ENCODE measurements around the gene PAWR.

PAWR gene

DNA sequence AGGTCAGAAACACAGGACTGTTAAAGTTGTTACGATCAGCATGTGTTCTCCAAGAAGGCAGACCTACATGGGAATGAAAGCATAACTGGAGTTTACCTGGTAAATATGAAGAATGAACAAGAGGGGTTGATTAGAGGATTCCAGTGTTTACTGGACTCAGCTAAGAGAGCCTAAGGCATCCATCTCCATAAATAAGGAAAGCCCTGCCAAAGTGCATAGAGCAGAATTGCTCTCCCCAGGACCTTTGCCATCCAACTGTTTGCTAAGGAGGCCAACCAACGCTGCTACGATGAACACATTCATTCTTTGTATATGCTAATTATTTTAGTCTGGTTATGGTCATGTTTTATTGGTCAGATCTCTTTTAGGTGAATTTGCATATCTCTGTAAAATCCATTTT is 17.1 kb upstream of the PAWR start:
- no peak for ATAC-seq
- TF ChIP-seq ZFP30 (CRISPR knock-in tag; IDR thresholded peaks at IDR 0.05), result no peak
- TF ChIP-seq ZFP3 (CRISPR knock-in tag; IDR thresholded peaks at IDR 0.05), result no peak
- no peak for TF ChIP-seq ZNF70 (CRISPR knock-in tag; IDR thresholded peaks at IDR 0.05)
- no peak for TF ChIP-seq CREB5 (CRISPR knock-in tag; IDR thresholded peaks at IDR 0.05; ENCODE audit: low read depth)
- TF ChIP-seq ESRRG (CRISPR knock-in tag; IDR thresholded peaks at IDR 0.05), result no peak
- TF ChIP-seq ARNTL (CRISPR knock-in tag; IDR thresholded peaks at IDR 0.05; ENCODE audit: borderline replicate concordance, low read depth), result no peak
- no peak for TF ChIP-seq CSDC2 (CRISPR knock-in tag; IDR thresholded peaks at IDR 0.05)
- TF ChIP-seq RARB (CRISPR knock-in tag; IDR thresholded peaks at IDR 0.05), result no peak
- no peak for TF ChIP-seq ZC3H10 (CRISPR knock-in tag; IDR thresholded peaks at IDR 0.05)
- no peak for TF ChIP-seq ZNF565 (CRISPR knock-in tag; conservative IDR thresholded peaks at IDR 0.05; ENCODE audit: low read depth)
- no peak for TF ChIP-seq PPARA (CRISPR knock-in tag; IDR thresholded peaks at IDR 0.05; ENCODE audit: borderline replicate concordance)
- TF ChIP-seq ZNF8 (CRISPR knock-in tag; IDR thresholded peaks at IDR 0.05), result no peak
- no peak for TF ChIP-seq OSR1 (CRISPR knock-in tag; IDR thresholded peaks at IDR 0.05)
- TF ChIP-seq BACH2 (CRISPR knock-in tag; IDR thresholded peaks at IDR 0.05; ENCODE audit: borderline replicate concordance), result no peak

DNA sequence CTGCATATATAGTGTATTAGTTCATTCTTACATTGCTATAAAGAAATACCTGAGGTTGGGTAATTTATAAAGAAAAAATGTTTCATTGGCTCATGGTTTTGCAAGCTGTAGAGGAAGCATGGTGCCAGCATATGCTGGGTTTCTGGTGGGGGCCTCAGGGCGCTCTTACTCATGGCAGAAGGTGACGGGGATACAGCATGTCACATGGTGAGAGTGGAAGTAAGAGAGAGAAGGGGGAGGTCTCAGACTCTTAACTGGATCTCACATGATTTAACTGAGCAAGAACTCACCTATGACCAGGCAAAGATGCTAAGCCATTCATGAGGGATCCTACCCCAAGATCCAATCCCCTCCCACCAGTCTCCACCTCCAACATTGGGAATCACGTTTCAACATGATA is 15.9 kb upstream of the PAWR start:
- ATAC-seq, result no peak
- no peak for TF ChIP-seq GLIS3 (CRISPR knock-in tag; IDR thresholded peaks at IDR 0.05)
- TF ChIP-seq OSR1 (CRISPR knock-in tag; IDR thresholded peaks at IDR 0.05), result no peak
- TF ChIP-seq CSDC2 (CRISPR knock-in tag; IDR thresholded peaks at IDR 0.05), result no peak
- TF ChIP-seq CSRNP3 (CRISPR knock-in tag; IDR thresholded peaks at IDR 0.05), result no peak
- TF ChIP-seq RARB (CRISPR knock-in tag; IDR thresholded peaks at IDR 0.05), result no peak
- no peak for TF ChIP-seq CREB5 (CRISPR knock-in tag; IDR thresholded peaks at IDR 0.05; ENCODE audit: low read depth)
- TF ChIP-seq ZFP30 (CRISPR knock-in tag; IDR thresholded peaks at IDR 0.05), result no peak
- TF ChIP-seq ZFP3 (CRISPR knock-in tag; IDR thresholded peaks at IDR 0.05), result no peak
- TF ChIP-seq SNAI2 (CRISPR knock-in tag; IDR thresholded peaks at IDR 0.05), result no peak
- TF ChIP-seq POU6F1 (CRISPR knock-in tag; IDR thresholded peaks at IDR 0.05; ENCODE audit: borderline replicate concordance, low read depth), result no peak
- TF ChIP-seq BACH2 (CRISPR knock-in tag; IDR thresholded peaks at IDR 0.05; ENCODE audit: borderline replicate concordance), result no peak
- TF ChIP-seq TCF4 (CRISPR knock-in tag; IDR thresholded peaks at IDR 0.05; ENCODE audit: borderline replicate concordance), result no peak
- TF ChIP-seq ISL1 (CRISPR knock-in tag; IDR thresholded peaks at IDR 0.05), result no peak
- no peak for TF ChIP-seq ESRRG (CRISPR knock-in tag; IDR thresholded peaks at IDR 0.05)
- TF ChIP-seq ARNTL (CRISPR knock-in tag; IDR thresholded peaks at IDR 0.05; ENCODE audit: borderline replicate concordance, low read depth), result no peak
- TF ChIP-seq PATZ1 (CRISPR knock-in tag; IDR thresholded peaks at IDR 0.05; ENCODE audit: borderline replicate concordance), result no peak

DNA sequence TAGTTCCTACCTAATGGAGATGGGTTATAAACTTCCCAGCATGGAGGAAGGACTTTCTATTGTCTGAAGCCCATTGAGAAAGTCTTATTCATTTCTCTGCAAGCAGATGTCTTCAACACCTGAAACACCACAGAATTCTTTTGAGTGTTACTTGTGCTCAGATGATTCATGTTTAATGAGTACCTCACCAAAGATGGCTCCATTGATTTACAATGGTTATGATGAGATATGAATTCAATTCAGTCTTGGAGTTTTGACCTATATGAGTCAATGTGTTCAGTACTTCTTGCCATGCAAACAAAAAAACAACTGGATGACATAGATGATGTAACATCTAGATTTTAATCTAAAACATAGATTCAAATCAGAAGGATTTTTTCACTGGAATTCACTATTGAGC is 15.4 kb upstream of the PAWR start:
- no peak for TF ChIP-seq CREB5 (CRISPR knock-in tag; IDR thresholded peaks at IDR 0.05; ENCODE audit: low read depth)
- TF ChIP-seq PPARA (CRISPR knock-in tag; IDR thresholded peaks at IDR 0.05; ENCODE audit: borderline replicate concordance), result no peak
- no peak for TF ChIP-seq PATZ1 (CRISPR knock-in tag; IDR thresholded peaks at IDR 0.05; ENCODE audit: borderline replicate concordance)
- TF ChIP-seq ZFP3 (CRISPR knock-in tag; IDR thresholded peaks at IDR 0.05), result no peak
- TF ChIP-seq POU6F1 (CRISPR knock-in tag; IDR thresholded peaks at IDR 0.05; ENCODE audit: borderline replicate concordance, low read depth), result no peak
- TF ChIP-seq ZNF70 (CRISPR knock-in tag; IDR thresholded peaks at IDR 0.05), result no peak
- TF ChIP-seq ISL1 (CRISPR knock-in tag; IDR thresholded peaks at IDR 0.05), result no peak
- no peak for TF ChIP-seq OSR1 (CRISPR knock-in tag; IDR thresholded peaks at IDR 0.05)
- no peak for TF ChIP-seq ZNF565 (CRISPR knock-in tag; conservative IDR thresholded peaks at IDR 0.05; ENCODE audit: low read depth)
- TF ChIP-seq ZC3H10 (CRISPR knock-in tag; IDR thresholded peaks at IDR 0.05), result no peak
- no peak for TF ChIP-seq SNAI2 (CRISPR knock-in tag; IDR thresholded peaks at IDR 0.05)
- no peak for TF ChIP-seq TOX (CRISPR knock-in tag; IDR thresholded peaks at IDR 0.05; ENCODE audit: borderline replicate concordance)
- no peak for TF ChIP-seq BACH2 (CRISPR knock-in tag; IDR thresholded peaks at IDR 0.05; ENCODE audit: borderline replicate concordance)
- no peak for ATAC-seq
